K562 (cell line): Measurements from ENCODE around the gene MBOAT2. TPM values are rescaled to one million over a fixed set of nuclear protein-coding genes. Genes with fewer than 3 reads are reported as not detected.

ENCODE experiments used
- ATAC-seq: fragments of 200-7000 bp; cut with Tn5 transposase; 3 replicates; pipeline ENCODE4 v1.9.1; 2020; ENCODE audit warnings: moderate library complexity
- BruUV-seq: library from RNA; stranded (reverse); fragments of 400-500 nt; replicated peaks from 2 replicates; lab custom pipeline; 2021; lab: Mats Ljungman, UMichigan
- CTCF ChIA-PET: fragments of 300-600 bp; formaldehyde crosslinking; extraction: SDS; loops from one replicate; lab custom pipeline; 2021; ENCODE audit warnings: low intra/inter-chr PET ratio; lab: Yijun Ruan, JAX
- POLR2A ChIA-PET: fragments of 300-600, 350-650 bp; sonication (Branson Sonifier 250); formaldehyde crosslinking; extraction: SDS; loops from one replicate; lab custom pipeline; 2021; ENCODE audit warnings: antibody characterized with exemption, inconsistent platforms; lab: Yijun Ruan, JAX
- DNase-seq, 4 experiments: peaks; one replicate each; pipeline versions ENCODE4 v3.0.0 to v3.0.0-alpha.2; 2011 to 2018; ENCODE audit warnings: low spot score in 3 of 4, mixed read lengths in 3 of 4; ENCODE audit errors: extremely low read depth in 1 of 4
- FAIRE-seq: peaks from 2 replicates; lab custom pipeline; 2011; peaks lifted over from hg19 to GRCh38; lab: Jason Lieb, UNC
- H2AFZ ChIP-seq: 2 replicates; pipeline ENCODE4 v1.6.0; 2011; ENCODE audit warnings: low read depth, low read length, control low read depth, inconsistent platforms
- H3K27ac ChIP-seq: fragments of 200-600 bp; 3 replicates; pipeline ENCODE4 v1.8.0; 2011; ENCODE audit warnings: low read depth, mild to moderate bottlenecking, control low read depth, inconsistent platforms, low read length, moderate library complexity, mixed read lengths; ENCODE audit errors: extremely low read depth
- H3K27me3 ChIP-seq, 2 experiments: fragments of 300-600 bp in 1 of 2; 2 replicates in 1 of 2; 3 replicates in 1 of 2; pipeline versions ENCODE4 v1.6.0 to v1.8.0; 2011; ENCODE audit warnings: inconsistent platforms in 2 of 2, low read length in 2 of 2, mild to moderate bottlenecking in 1 of 2, mixed read lengths in 1 of 2, moderate library complexity in 1 of 2; ENCODE audit not compliant: control insufficient read depth in 2 of 2, insufficient read depth in 2 of 2
- H3K36me3 ChIP-seq: fragments of 300-600 bp; 3 replicates; pipeline ENCODE4 v1.8.0; 2011; ENCODE audit warnings: mild to moderate bottlenecking, low read length, inconsistent platforms; ENCODE audit not compliant: control insufficient read depth, insufficient read depth
- H3K4me1 ChIP-seq, 2 experiments: fragments of 200-600 bp in 1 of 2; replicated peaks in 1 of 2; 2 replicates in 1 of 2; 3 replicates in 1 of 2; pipeline versions ENCODE4 v1.5.1 to v1.8.0; 2011; ENCODE audit warnings: inconsistent platforms in 2 of 2, low read length in 2 of 2, mild to moderate bottlenecking in 1 of 2, mixed read lengths in 1 of 2, moderate library complexity in 1 of 2; ENCODE audit not compliant: control insufficient read depth in 2 of 2, insufficient read depth in 2 of 2
- H3K4me2 ChIP-seq: 2 replicates; pipeline ENCODE4 v1.6.1; 2011; ENCODE audit warnings: low read length, control low read depth, inconsistent platforms, mixed read lengths; ENCODE audit not compliant: insufficient read depth
- H3K4me3 ChIP-seq: fragments of 200-600 bp; sonication (generic), shearing (Covaris generic); 2 replicates; pipeline ENCODE4 v1.5.1; 2016; ENCODE audit warnings: control low read depth, inconsistent platforms
- H3K79me2 ChIP-seq: fragments of 200-600 bp; 3 replicates; pipeline ENCODE4 v1.8.0; 2011; ENCODE audit warnings: low read length, inconsistent platforms; ENCODE audit not compliant: control insufficient read depth, insufficient read depth
- H3K9ac ChIP-seq, 2 experiments: 2 replicates each; pipeline versions ENCODE4 v1.6.0 to v1.6.1; 2011; ENCODE audit warnings: low read depth in 2 of 2, low read length in 2 of 2, control low read depth in 1 of 2, inconsistent platforms in 1 of 2, mild to moderate bottlenecking in 1 of 2, mixed read lengths in 1 of 2; ENCODE audit not compliant: insufficient read depth in 1 of 2
- H3K9me1 ChIP-seq: one replicate; pipeline ENCODE4 v1.6.0; 2011; ENCODE audit warnings: inconsistent platforms, mild to moderate bottlenecking, low read length, moderate library complexity; ENCODE audit not compliant: control insufficient read depth, insufficient read depth
- H3K9me3 ChIP-seq: replicated peaks from 2 replicates; pipeline ENCODE4 v1.5.1; 2011; ENCODE audit warnings: low read depth, low read length, inconsistent platforms; ENCODE audit not compliant: control insufficient read depth, insufficient read depth
- H4K20me1 ChIP-seq: replicated peaks from 2 replicates; pipeline ENCODE4 v1.6.1; 2011; ENCODE audit warnings: low read length, inconsistent platforms, mixed read lengths; ENCODE audit not compliant: control insufficient read depth, insufficient read depth
- ARNT ChIP-seq, 2 experiments: fragments of 450-650 bp; IDR thresholded peaks; 2 replicates each; pipeline ENCODE4 v1.6.1; 2016; ENCODE audit warnings: mild to moderate bottlenecking in 1 of 2
- CBX5 ChIP-seq: IDR thresholded peaks from 2 replicates; pipeline ENCODE4 v1.6.1; 2014; ENCODE audit warnings: low read depth, borderline replicate concordance
- CEBPG ChIP-seq, 3 experiments: fragments of 200-800 bp in 1 of 3; sonication (Bioruptor generic) in 1 of 3; sonication (generic) in 1 of 3; formaldehyde crosslinking in 1 of 3; IDR thresholded peaks in 2 of 3; conservative IDR thresholded peaks in 1 of 3; 2 replicates each; pipeline versions ENCODE4 v1.6.1 to v1.8.0; 2016 to 2022; ENCODE audit warnings: missing compliant biosample characterization in 2 of 3, missing genetic modification characterization in 2 of 3, mild to moderate bottlenecking in 1 of 3, missing genetic modification reagents in 1 of 3
- FOSL1 ChIP-seq: fragments of 200-800 bp; sonication (Bioruptor generic); conservative IDR thresholded peaks from 2 replicates; pipeline ENCODE4 v1.6.1; 2016; ENCODE audit warnings: missing genetic modification characterization, missing compliant biosample characterization
- HLTF ChIP-seq: fragments of 450-650 bp; IDR thresholded peaks from 2 replicates; pipeline ENCODE4 v1.6.1; 2016
- NUFIP1 ChIP-seq: fragments of 450-650 bp; IDR thresholded peaks from 2 replicates; pipeline ENCODE4 v1.6.1; 2018; ENCODE audit not compliant: partially characterized antibody
- PHF8 ChIP-seq: fragments of 200-600 bp; sonication (generic); IDR thresholded peaks from 2 replicates; pipeline ENCODE4 v1.6.1; 2012; ENCODE audit warnings: mixed run types, mild to moderate bottlenecking, inconsistent platforms, low read length, moderate library complexity, borderline replicate concordance
- RAD21 ChIP-seq, 2 experiments: fragments of 250-450 bp in 1 of 2; fragments of 450-650 bp in 1 of 2; sonication (Bioruptor Pico) in 1 of 2; formaldehyde crosslinking in 1 of 2; IDR thresholded peaks in 1 of 2; conservative IDR thresholded peaks in 1 of 2; 2 replicates each; pipeline versions ENCODE4 v1.4.0 to v1.8.0; 2020 to 2022; ENCODE audit warnings: mild to moderate bottlenecking in 2 of 2, moderate library complexity in 1 of 2
- SMC3 ChIP-seq: conservative IDR thresholded peaks from 2 replicates; pipeline ENCODE4 v1.6.1; 2011; ENCODE audit warnings: low read depth, low read length, improper control_type of control experiment; ENCODE audit not compliant: insufficient read depth
- ZNF12 ChIP-seq: sonication (generic); formaldehyde crosslinking; IDR thresholded peaks from 2 replicates; pipeline ENCODE4 v1.4.0; 2020; ENCODE audit warnings: mild to moderate bottlenecking, missing genetic modification reagents
- ZNF384 ChIP-seq: IDR thresholded peaks from 2 replicates; pipeline ENCODE4 v1.6.1; 2012; ENCODE audit warnings: low read depth, low read length, improper control_type of control experiment
- WGBS: fragments of 100-300 bp; shearing (Covaris generic); methylation state at CpG from one replicate; pipeline ENCODE4 v1.1.6; 2016; ENCODE audit warnings: low coverage, mixed read lengths; ENCODE audit not compliant: insufficient coverage; ENCODE audit errors: missing lambda C conversion rate; 5-methylcytosine and 5-hydroxymethylcytosine counted together
- in situ Hi-C: fragments of 300-500 bp; cut with MboI; formaldehyde crosslinking; loops from 4 replicates; pipeline ENCODE4 v1.15.0; 2018; ENCODE audit warnings: inconsistent platforms, mixed read lengths
- intact Hi-C: fragments of 100-400 bp; cut with micrococcal nuclease; formaldehyde crosslinking; loops from 2 replicates; pipeline ENCODE4 v1.14.2; 2022
- polyA plus RNA-seq, 8 experiments: library from polyadenylated mRNA; depleted of rRNA in 4 of 8; stranded (reverse) in 5 of 8; unstranded in 3 of 8; fragments of >200 nt; fragmentation: Nextera tagmentation in 2 of 8; fragmentation: Illumina TruSeq in 1 of 8; extraction: Ambion mirVana in 2 of 8; extraction: Trizol in 1 of 8; gene quantifications; 2 replicates each; pipeline versions ENCODE4 v1.2.1 to v1.2.3, GENCODE V29; 2011 to 2014; ENCODE audit warnings: inconsistent platforms in 1 of 8, missing spikeins in 1 of 8
- total RNA-seq, 7 experiments: library from RNA; depleted of rRNA in 6 of 7; stranded (reverse); fragments of >200 nt in 6 of 7; fragmentation: Illumina TruSeq in 2 of 7; extraction: Trizol in 2 of 7; gene quantifications; 2 replicates each; pipeline versions ENCODE4 v1.2.1 to v1.2.3, GENCODE V29; 2011 to 2021; ENCODE audit warnings: low replicate concordance in 1 of 7
- TF ChIP-seq, protein P1 (sequence below), 2 experiments: IDR thresholded peaks in 1 of 2; conservative IDR thresholded peaks in 1 of 2; 2 replicates each; pipeline ENCODE4 v1.6.1; 2016; ENCODE audit warnings: low read depth in 2 of 2, mild to moderate bottlenecking in 1 of 2, missing compliant biosample characterization in 1 of 2, missing genetic modification characterization in 1 of 2, moderate library complexity in 1 of 2
- TF ChIP-seq, protein P2 (sequence below): fragments of 250-450 bp; sonication (Bioruptor Pico); IDR thresholded peaks from 2 replicates; pipeline ENCODE4 v1.6.1; 2021; ENCODE audit warnings: mild to moderate bottlenecking

Gene MBOAT2
- total and polyA plus RNA-seq, 9 of the 15 experiments (the other 6 are each of a cell fraction or from before 2014, with no cell fraction given): 8.4 to 122 (median 27.6) TPM

DNA sequence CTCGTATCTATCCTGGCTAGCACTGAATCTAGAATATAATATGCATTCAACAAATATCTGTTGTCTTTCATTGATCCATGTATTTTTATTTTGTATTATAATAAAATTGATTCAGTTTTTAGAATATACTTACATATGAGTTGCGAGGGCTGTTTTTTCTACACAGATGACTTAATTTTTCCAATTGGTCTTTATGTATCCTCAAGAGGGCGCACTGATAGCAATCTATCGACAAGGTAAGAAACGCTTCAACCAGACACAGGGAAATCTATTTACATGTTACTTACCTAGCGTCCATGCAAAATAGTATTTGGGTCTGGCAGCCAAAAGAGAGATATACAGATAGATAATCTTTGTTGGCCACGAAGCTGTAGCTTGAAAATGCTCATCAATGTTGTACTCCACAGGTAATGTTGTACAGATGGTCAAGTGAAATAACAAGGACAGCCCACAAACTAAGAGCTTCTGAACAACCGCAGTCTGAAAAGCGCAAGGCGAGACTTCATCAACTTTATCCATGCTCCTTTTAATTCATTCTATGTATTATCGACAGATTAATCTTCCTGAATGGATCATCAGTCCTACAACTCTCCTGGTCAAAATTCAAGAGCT is 130.6 kb downstream of the MBOAT2 start:
- ChIA-PET POLR2A (no interaction called here), CTCF (interaction anchor here (1.4 kb wide), 1 partner anchor 266 kb away, joined by 6 read pairs; no protein-coding TSS in a partner anchor)
- BruUV-seq: no TSS peak
- Histone ChIP-seq H3K9ac (no peak overlapping the region), H3K79me2 (no peaks in the 10 kb centered on the region), H3K9me3 (no peaks in the 10 kb centered on the region), H3K4me2 (no peak overlapping the region), H3K4me3 (no peak overlapping the region), H2AFZ (no peak overlapping the region), H3K9me1 (no peaks in the 10 kb centered on the region), H4K20me1 (no peaks in the 10 kb centered on the region), H3K27me3 (no peaks in the 10 kb centered on the region), H3K27ac (no peak overlapping the region), H3K36me3 (peaks cover 63% of the 10 kb centered on the region), H3K4me1 (peaks cover 0 to 2% of the 10 kb centered on the region in 2 experiments; a peak in 1 of 5 replicates)
- DNase-seq: peak; percentile 29 to 59 (median 34)
- 53% methylated on average over 11 of the region's 11 CpGs for WGBS
- no peak for FAIRE-seq
- in situ Hi-C loops (no loop called here), intact Hi-C loops (loop anchor here (2.0 to 5.0 kb wide), 3 partner anchors 114 to 268 kb away; no protein-coding TSS in a partner anchor)
- peak; percentile 67 for ATAC-seq
- peak; percentile 69 to 75 for TF ChIP-seq RAD21 (CRISPR knock-in tag; conservative IDR thresholded peaks at IDR 0.05 in 1 of 2, IDR thresholded peaks at IDR 0.05 in 1 of 2)
- no peak for TF ChIP-seq ZNF12 (CRISPR knock-in tag)
- no peak for TF ChIP-seq ARNT (IDR thresholded peaks at IDR 0.05)
- TF ChIP-seq NUFIP1: no peak
- TF ChIP-seq, protein P1, sequence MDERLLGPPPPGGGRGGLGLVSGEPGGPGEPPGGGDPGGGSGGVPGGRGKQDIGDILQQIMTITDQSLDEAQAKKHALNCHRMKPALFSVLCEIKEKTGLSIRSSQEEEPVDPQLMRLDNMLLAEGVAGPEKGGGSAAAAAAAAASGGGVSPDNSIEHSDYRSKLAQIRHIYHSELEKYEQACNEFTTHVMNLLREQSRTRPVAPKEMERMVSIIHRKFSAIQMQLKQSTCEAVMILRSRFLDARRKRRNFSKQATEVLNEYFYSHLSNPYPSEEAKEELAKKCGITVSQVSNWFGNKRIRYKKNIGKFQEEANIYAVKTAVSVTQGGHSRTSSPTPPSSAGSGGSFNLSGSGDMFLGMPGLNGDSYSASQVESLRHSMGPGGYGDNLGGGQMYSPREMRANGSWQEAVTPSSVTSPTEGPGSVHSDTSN (CRISPR knock-in tag; IDR thresholded peaks at IDR 0.05; ENCODE audit: low read depth): no peak
- TF ChIP-seq, protein P1 (tag; conservative IDR thresholded peaks at IDR 0.05; ENCODE audit: low read depth): no peak
- TF ChIP-seq PHF8: no peak
- no peak for TF ChIP-seq CEBPG (CRISPR knock-in tag; IDR thresholded peaks at IDR 0.05)
- TF ChIP-seq CEBPG (tag; conservative IDR thresholded peaks at IDR 0.05 in 1 of 2, IDR thresholded peaks at IDR 0.05 in 1 of 2): no peak
- peak; percentile 50; the same call in 1 of the 2 replicates for TF ChIP-seq ZNF384
- no peak for TF ChIP-seq HLTF
- TF ChIP-seq, protein P2, sequence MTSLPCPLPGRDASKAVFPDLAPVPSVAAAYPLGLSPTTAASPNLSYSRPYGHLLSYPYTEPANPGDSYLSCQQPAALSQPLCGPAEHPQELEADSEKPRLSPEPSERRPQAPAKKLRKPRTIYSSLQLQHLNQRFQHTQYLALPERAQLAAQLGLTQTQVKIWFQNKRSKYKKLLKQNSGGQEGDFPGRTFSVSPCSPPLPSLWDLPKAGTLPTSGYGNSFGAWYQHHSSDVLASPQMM: no peak
- peak; percentile 74 for TF ChIP-seq FOSL1 (tag)
- TF ChIP-seq CBX5: no peak
- 0 out of 2 replicates have a peak, but pooled peaks have one; percentile 12 for TF ChIP-seq SMC3
